Panc1 (cell line): ENCODE data around the gene SNRNP48.

Experiments used
- CTCF ChIP-seq: fragments of 450-650 bp; IDR thresholded peaks from 2 replicates; pipeline ENCODE4 v1.5.1; 2017; ENCODE audit warnings: mild to moderate bottlenecking
- POLR2AphosphoS5 ChIP-seq: IDR thresholded peaks from 2 replicates; pipeline ENCODE4 v1.6.1; 2012; ENCODE audit warnings: mild to moderate bottlenecking, low read depth, low read length, moderate library complexity
- SIN3A ChIP-seq: IDR thresholded peaks from 2 replicates; pipeline ENCODE4 v1.6.1; 2012; ENCODE audit warnings: low read depth, mild to moderate bottlenecking, low read length, moderate library complexity, borderline replicate concordance; ENCODE audit not compliant: insufficient read depth

GRCh38 chr6:7561153-7561964 lies 28.6 kb upstream of the SNRNP48 start:
- no peak for TF ChIP-seq CTCF
- TF ChIP-seq SIN3A = no peak
- TF ChIP-seq POLR2AphosphoS5 = no peak
